Glomerular endothelial cell (primary cell): Measurements from ENCODE around the gene BACH1. TPM values are rescaled to one million over a fixed set of nuclear protein-coding genes. Genes with fewer than 3 reads are reported as not detected.
"Not testable (repeated sequence)": the region's sequence is repeated elsewhere in the genome, so short reads cannot be mapped to it uniquely, and the experiment has no call there.

Source experiments
- DNase-seq: peaks from one replicate; pipeline ENCODE4 v3.0.0-alpha.2; 2011; ENCODE audit warnings: low read depth, low spot score; ENCODE audit errors: extremely low read depth
- total RNA-seq: library from RNA; depleted of rRNA; stranded (reverse); fragments of >200 nt; gene quantifications from 2 replicates; pipeline ENCODE4 v1.2.3, GENCODE V29; 2015

Gene BACH1
- total RNA-seq, 1 donor from 2014 or later = 21.5 TPM

DNA sequence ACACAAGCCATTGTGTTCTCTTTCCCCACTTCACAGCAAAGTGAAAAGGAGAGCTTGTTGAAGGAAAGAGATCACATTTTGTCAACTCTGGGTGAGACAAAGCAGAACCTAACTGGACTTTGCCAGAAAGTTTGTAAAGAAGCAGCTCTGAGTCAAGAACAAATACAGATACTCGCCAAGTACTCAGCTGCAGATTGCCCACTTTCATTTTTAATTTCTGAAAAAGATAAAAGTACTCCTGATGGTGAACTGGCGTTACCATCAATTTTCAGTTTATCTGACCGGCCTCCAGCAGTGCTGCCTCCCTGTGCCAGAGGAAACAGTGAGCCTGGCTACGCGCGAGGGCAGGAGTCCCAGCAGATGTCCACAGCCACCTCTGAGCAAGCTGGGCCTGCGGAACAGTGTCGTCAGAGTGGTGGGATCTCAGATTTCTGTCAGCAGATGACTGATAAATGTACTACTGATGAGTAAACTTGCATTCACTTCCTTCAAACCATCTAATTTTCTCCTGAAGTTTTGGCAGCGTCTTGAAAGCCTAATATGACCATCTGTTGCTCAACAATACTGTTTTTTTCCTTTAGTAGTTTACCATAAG, 43.7 kb downstream of the BACH1 start:
- DNase-seq = peak; percentile 77

DNA sequence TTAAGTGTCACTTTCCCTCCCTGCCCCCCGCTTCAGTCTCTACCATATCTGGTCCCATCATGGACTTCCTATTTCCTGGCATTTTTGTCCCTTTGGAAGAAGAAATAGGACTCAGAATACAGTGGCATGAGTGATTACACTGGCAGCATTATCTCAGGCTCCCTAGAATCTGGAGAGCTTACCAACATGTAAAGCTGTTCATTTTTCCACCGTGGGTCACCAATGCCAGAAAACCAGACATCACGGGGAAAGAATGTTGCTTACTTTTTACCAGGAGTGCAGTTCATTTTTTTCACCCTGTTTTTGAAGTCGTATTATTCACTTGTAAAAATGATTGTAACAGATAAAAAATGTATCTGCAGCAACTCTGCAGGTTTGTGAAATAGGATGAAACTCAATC, 44.8 kb downstream of the BACH1 start:
- no peak for DNase-seq

DNA sequence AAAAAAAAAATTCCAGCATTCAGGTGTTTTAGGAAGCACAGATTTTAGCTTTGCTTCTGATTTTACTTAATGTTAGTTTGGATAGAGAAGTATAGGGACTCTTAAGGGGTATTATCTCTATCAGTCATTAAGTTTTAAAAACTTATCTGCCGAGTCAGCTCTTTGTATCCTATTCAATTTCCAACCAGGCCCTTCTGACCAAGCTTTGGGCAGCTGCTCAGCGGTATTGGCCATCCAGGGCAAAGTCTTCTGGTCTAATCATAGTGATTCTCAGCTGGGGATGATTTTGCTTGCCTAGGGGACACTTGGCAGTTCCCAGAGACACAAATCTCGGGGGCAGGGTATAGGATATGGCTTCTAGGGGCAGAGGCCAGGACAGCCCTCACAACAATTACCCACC, 47.6 kb downstream of the BACH1 start:
- DNase-seq = no peak

DNA sequence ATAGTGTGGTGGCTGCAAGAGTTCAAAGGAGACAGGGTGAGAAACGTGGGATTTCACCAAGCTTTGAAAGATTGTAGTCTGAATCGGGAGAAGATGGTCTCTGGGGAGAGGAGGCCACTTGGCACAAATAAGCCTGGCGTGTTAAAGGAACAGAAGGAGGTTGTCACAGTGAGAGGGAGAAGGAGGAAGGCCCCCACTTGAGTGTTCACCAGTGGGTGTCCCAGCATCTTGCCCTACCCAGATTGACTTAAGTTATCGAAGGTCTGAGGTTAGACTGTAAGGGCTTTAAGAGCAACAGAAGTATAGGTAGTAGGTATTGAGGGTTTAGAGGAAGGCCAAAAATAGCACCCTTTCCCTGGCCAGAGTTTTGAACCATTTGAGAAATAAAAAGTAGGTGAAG, 48.0 kb downstream of the BACH1 start:
- DNase-seq = no peak

DNA sequence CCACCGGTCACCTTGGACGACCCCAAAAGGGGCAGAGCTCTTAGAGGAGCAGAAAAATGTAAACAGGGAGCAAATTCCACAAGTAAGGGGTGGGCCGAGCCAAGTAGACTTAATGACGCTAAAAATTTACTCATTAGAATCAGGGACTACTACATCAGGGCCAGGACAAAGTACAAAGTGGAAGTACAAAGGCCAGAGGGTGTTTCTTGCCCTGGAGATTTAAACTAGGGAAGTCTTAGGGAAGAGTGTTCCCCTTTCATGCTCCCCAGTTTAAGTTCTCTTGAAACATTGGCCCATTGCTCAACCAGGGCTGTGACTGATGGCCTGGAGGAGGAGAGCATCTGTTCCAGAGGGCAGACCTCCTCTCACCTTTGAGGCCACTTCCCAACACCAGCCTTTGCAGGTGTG, 48.6 kb downstream of the BACH1 start:
- DNase-seq = no peak

DNA sequence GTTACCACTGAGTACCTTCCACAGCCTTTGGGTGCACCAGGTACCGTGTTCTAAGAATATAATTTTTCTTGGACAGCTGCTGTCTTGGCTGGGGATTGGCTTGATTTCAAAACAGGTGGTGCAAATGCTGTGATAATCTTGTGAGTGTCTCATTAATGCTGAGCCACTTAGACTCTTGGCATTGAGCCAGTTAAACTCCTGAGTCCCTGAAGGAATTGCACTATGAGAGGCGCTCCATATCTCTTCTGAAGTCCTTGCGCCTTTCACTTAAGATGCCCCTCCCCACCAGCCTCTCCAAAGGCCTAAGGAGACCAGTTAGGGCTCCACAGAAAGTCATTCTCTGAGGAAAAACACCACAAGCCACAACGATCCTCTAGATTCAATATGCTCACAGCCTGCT, 51.0 kb downstream of the BACH1 start:
- no peak for DNase-seq

DNA sequence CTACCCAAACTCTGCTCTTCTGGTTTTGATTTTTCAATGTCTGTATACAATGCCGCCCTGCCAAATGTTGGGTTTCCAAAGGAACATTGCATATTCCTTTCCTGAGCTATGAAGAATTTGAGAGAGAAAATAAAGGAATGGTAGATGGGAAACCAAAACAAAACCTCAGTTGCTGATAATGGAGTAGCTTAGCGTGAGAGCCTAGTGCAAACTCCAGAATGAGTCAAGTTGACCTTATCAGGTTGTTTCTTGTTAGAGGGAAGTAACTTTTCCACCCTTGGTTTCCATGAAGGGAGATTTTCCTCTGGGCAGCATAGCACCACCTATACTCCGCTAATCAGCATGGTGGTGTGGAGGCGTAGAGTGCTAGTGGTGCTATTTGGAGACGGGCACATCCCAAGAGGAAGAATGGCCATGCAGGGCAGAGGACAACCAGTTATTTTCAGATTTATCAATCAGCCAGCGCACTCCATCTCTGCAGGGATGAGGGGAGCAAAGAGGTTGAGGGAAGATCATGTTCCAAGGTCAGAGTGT, 51.6 kb downstream of the BACH1 start:
- no peak for DNase-seq

DNA sequence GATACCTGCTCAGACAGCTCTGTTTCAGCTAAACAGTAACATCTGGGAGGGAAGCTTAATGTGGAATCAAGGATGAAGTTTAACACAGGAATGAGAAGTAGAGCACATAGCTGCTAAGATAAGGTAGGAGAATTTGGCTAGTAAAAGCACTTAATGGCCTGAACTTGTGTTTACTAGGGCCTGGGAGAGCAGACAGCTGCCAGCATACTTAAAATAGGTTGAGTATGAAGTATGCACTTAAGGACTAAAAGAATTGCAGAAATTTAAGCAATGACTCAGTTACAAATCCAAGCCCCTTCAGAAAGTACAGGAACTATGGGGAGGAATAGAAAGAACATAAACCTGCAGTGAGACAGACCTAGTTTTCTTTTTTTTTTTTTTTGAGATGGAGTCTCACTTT, 53.0 kb downstream of the BACH1 start:
- no peak for DNase-seq

DNA sequence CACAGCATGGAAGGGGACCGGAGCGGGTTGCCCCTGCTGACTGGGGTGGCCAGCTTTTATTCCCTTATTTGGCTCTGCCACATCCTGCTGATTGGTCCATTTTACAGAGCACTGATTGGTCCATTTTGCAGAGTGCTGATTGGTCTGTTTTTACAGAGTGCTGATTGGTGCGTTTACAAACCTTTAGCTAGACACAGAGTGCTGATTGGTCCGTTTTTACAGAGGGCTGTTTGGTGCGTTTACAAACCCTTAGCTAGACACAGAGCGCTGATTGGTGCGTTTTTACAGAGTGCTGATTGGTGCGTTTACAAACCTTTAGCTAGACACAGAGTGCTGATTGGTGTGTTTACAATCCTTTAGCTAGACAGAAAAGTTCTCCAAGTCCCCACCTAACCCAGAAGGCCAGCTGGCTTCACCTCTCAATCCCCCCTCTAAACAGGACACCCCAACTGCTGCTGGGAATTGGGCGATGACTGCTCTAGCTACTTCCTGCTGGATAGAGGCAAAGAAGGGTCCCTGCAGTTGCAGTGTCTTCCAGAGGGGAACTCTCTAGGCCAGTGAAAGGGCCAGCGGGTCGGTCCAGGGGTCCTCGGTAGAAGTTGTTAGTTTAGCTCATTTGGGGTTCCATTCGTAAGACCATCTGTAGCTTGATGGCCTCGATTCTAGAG, 56.5 kb downstream of the BACH1 start:
- DNase-seq = not testable (repeated sequence)

DNA sequence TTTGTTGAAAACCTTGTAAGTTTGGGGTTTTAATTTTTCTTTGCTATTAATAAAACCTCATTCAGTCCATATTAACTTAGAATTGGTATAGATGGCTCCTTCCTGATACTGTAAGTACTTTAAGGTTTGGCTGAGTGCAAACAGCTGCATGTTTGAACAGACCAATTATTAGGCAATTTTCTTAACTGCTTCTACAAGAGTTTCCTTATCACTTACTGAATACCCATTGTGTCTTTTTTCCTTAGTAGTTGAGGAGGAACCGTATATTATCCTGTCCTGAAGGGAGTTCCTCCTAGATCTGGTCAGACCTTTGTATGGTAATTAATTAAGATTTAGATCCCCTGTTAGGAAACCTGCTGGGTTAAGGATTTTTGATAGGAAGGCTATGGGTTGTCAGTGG, 57.6 kb downstream of the BACH1 start:
- not testable (repeated sequence) for DNase-seq

DNA sequence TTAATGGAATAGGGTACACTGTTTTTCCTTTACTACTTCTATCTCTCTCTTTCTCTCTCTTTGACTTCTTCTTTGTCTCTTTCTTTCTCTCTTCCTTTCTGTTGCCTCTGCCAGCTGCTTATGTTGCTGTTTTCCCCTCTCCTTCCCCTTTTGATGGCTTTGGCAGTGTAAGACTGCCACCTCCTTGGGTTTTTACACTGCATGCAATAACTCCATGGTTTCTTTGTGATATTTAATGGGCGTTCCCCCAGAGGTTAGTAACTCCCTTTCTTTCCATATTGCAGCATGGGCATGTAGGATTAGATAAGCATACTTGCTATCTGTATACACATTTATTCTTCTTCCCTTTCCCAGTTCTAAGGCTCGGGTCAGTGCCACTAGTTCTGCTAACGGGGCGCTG, 58.1 kb downstream of the BACH1 start:
- not testable (repeated sequence) for DNase-seq

DNA sequence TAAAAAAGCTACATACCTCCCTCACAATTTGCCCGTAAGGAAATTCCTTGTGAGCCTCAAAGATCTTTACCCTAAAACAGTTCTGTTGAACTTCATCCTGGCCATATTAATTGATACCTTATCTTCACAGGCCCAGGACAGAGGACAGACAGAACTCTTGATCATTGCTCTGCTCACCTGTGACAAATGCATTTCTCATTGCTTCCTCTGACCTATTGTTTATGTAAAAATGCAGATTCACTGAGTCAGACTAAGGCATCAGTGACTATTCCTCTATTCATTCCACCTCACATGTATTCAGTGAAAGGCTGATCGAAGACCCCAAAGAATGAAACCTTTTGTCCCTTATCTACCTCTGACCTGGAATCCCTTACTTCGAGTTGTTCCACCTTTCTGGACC, 61.0 kb downstream of the BACH1 start:
- no peak for DNase-seq

DNA sequence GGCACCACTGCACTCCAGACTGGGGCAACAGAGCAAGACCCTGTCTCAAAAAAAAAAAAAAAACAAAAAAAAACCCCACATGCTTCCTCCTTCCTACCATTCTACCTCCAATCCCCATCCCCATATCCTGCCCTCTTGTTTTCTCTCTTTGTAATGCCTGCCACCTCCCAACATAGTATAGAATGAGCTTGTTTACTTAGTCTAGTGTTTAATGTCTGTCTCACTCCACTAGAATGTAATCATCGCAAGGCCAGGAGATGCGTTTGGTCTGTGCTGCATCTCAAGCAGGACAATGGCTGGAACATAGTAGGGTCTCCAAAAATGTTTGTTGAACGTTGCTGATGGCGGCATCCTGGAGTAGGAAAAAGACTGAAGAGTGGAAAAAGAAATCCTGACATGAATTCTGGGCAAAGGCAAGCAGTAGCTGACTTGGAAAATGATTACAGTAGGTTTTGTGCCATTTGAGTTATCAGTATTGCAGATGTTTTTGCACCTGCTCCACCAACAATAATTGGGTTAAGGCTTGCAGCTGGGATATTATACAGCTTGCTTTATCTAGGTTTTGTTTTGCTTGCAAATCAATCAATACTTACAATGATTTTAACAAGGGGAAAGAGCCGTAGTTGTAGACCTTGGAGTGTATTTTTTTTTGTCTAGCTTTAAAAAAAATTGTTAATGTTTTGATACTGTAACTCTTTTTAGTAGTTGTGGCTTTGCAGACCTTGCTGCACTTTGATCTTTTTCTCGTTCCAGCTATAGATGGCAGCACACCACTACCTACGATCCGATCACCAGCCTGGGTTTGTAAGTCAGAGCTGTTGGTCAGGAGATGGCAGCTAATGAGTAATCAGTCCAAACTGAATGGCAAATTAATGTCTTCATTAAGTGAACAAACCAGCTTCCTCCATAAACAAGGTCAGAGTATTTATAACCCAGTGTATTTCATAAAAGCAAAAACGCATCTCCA, 62.4 kb downstream of the BACH1 start:
- no peak for DNase-seq

DNA sequence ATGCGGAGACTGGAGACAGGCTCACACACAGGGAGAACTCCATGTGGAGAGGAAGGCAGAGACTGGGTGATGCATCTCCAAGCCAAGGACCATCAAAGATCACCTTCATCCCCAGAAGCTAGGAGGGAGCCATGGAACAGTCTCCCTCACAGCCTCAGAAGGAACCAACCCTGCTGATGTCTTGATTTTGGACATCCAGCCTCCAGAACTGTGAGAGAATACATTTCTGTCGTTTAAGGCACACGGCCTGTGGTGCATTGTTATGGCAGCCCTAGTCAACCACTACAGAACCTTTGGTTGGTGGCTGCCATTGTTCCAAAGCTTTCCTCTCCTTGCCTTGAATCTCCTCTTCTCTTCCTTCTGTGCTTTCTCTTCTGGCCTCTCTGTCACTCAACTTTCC, 64.0 kb downstream of the BACH1 start:
- DNase-seq = no peak

DNA sequence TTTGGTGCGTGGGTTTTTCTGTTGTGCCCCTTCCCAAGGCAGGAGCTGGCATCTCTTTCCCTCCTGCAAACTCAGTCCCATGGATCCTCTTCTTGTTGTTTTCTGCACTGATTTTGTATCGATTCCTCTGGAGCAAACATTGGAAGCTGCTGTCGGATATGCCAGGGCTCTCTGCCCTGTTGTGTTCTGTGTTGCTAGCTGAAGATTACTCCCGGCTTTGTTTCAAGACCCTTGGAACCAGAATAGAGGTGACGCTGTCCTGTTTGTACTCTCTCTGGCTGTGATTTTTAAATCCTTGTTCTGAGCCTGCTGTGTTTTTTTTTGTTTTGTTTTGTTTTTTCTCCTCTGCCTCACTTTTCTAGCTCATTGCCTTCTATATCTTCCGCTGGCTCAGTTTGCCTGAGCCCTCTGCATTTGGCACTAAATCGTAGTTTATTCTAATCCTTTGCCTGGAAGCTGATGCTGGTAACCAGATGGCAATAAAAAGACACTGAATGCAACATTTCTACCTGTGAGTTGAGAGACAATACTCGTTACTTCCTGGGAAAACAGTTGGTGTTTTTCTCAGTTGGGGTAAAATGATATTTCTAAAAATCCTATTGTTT, 67.0 kb downstream of the BACH1 start:
- DNase-seq = no peak

DNA sequence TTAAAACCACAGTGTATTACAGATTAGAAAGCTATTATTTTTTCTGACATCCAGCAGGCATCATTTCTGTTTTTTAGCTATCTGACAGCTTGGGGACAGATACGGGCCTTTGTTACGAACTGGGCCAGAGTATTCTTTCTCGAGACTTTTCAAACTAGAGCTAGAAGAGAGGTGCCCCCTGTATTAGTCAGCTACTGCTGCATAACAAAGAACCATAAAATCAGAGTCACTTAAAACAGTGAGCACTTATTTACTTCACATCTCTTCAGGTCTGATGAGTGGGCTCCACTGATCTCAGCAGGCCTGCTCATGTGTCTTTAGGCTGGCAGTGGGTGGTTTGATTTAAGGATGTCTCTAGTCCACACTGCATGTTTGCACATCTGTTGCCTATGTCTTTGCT, 67.8 kb downstream of the BACH1 start:
- no peak for DNase-seq

DNA sequence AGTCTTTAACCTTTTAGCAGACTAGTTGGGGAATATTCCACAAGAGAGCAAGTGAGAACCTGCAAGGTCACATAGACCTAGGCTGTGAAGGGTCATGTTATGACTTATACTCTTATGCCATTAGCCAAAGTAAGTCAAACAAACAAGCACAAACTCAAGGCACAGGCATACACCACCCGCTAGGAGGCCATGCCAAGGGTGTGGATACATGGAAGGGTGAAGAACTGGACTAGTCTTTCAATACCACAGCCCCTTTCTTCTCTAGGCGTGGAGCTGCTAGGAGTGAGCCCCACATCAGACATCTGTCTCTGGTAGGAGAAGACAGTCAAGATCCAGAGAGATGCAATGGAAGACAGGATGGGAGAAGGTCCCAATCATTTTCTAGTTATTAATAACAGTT, 68.6 kb downstream of the BACH1 start:
- no peak for DNase-seq

DNA sequence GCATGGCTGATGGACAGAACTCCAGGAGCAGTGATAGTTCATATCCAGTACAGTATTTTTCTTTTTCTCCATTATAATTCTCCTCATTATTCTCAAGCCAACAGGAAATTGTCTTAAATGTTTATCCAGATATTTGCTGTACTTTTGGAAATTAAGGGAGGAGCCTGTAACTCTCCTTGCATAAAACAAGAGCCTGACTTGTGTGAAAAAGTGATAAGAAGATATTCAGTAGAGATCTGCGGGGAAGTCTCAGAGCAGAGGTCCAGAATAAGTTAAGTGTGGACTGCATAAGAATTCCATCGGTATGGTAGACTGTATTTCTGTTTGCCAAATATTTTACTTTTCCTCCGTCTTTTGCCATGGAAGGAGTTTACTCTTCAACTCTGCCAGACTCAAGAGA, 70.2 kb downstream of the BACH1 start:
- DNase-seq = no peak

DNA sequence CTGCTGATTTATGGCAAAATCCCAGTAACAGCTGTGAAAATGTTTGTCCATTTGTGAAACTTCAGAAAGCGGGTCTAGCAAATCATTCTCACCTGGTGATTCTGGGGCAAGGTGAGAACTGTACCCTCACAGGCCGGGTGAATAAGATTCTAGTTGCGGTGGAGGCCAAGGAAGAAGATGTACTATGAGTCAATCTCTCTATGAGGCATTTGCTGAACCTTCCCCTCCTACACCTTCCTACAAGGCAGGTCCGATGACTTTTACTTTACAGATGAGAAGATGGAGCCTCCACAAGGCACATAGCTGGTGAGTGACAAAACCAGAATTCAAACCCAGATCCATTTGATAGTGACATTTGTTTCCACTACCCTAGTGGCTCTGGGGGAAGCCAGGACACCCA, 72.7 kb downstream of the BACH1 start:
- DNase-seq = no peak

DNA sequence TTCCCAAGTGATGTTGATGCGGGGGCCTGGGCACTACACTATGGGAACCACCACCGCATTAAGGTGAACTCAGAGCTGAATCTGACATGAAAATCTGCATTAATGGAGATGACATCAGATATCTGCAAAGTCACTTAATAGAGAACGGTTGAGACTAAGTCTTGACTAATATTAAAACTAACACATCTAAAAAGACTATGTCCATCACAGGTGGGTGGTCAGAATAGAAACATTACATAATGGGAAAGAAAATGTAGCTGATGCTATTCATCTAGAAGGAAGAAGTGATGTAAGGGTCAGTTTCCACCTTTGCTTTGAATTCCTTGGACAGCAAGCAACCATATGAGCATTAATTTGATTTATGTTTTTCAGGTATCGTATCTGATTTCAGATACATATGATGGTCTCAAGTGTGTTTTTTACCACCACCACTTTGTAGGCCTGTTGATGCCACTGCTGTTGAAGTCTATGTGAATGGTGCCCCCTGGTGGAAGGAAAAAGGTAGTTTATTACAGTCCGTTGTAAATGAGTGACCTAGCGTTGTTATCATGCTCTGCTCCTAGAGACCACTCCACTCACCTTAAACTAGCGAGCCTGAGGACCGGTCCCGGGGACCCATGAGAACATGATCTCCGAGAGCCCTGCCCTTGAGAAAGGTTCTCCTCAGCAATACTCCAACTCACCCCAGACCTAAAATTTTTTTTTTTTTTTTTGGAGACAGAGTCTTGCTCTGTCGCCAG, 73.5 kb downstream of the BACH1 start:
- peak; percentile 57 for DNase-seq
